HL-60 (cell line): ENCODE results near the gene CHST4.

Experiments
- DNase-seq, 2 experiments: peaks; one replicate each; pipeline ENCODE4 v3.0.0-alpha.2; 2010 to 2020; ENCODE audit warnings: low read depth in 1 of 2, low spot score in 1 of 2
- H3K27ac ChIP-seq: fragments of 250-450 bp; sonication (Bioruptor Pico); replicated peaks from 2 replicates; pipeline ENCODE4 v1.5.1; 2020; ENCODE audit warnings: mild to moderate bottlenecking, moderate library complexity
- H3K27me3 ChIP-seq: fragments of 250-450 bp; sonication (Bioruptor Pico); 2 replicates; pipeline ENCODE4 v1.5.1; 2021; ENCODE audit warnings: mild to moderate bottlenecking, moderate library complexity; ENCODE audit not compliant: insufficient read depth, poor library complexity, severe bottlenecking
- H3K4me3 ChIP-seq: replicated peaks from 2 replicates; pipeline ENCODE4 v1.5.1; 2011; ENCODE audit warnings: mild to moderate bottlenecking, control low read depth, low read length; ENCODE audit not compliant: insufficient read depth
- GABPA ChIP-seq: IDR thresholded peaks from 2 replicates; pipeline ENCODE4 v1.6.1; 2012; ENCODE audit warnings: low read depth
- POLR2AphosphoS5 ChIP-seq: IDR thresholded peaks from 2 replicates; pipeline ENCODE4 v1.6.1; 2012; ENCODE audit warnings: low read depth
- SPI1 ChIP-seq: IDR thresholded peaks from 2 replicates; pipeline ENCODE4 v1.6.1; 2012; ENCODE audit warnings: low read depth, mild to moderate bottlenecking, borderline replicate concordance
- TF ChIP-seq, protein P1 (sequence below): IDR thresholded peaks from 2 replicates; pipeline ENCODE4 v1.6.1; 2012; ENCODE audit warnings: low read depth; ENCODE audit not compliant: insufficient replicate concordance
- TF ChIP-seq, protein P2 (sequence below): IDR thresholded peaks from one replicate; pipeline ENCODE4 v1.5.1; 2011; ENCODE audit warnings: low read length, control low read depth, inconsistent platforms; ENCODE audit not compliant: insufficient read depth

CHST4 gene

DNA sequence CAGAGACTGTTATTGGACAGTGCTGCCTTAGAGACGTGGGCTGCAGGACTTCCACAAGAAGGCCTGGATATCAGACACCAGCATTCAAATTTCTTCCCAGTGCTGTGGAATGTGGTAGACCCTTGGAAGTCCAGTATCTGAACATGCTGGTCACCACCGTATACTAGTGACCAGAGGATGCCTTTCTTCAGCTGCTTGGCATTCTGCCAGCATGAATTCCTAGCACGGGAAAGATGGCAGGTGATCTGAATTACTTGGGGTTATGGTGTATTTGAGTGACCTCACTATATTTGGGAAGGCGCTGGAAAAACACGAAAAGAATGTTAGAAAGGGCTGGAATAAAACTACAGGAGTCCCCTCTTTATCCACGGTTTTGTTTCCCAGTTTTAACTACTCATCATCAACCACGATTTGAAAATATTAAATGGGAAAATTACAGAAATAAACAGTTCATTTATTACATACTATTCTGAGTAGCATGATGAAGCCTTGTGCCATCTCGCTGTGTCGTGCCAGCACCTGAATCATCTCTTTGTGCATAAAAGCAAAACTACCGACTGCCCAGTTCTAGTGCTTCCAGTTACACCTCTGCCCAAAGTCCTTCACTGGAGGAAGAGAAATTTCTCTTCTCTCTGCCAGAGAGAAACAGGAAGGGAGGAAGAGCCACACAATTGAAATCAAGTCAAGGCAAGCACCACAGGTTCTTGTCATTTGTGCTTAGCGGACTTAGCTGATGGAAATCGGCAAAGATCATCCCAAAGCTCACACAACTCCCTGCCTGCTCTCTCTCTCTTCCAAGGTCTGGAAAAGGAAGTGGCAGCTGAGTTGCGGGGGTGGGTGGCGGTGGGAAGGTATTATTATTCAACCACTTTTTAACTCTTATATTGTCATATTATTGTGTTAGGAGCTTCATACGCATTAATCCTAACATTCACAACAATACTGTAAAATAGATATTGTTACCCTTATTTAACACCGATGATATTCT, 1.4 kb upstream of the CHST4 start:
- TF ChIP-seq SPI1 (no peak), POLR2AphosphoS5 (no peak), GABPA (no peak)
- TF ChIP-seq, protein P1, sequence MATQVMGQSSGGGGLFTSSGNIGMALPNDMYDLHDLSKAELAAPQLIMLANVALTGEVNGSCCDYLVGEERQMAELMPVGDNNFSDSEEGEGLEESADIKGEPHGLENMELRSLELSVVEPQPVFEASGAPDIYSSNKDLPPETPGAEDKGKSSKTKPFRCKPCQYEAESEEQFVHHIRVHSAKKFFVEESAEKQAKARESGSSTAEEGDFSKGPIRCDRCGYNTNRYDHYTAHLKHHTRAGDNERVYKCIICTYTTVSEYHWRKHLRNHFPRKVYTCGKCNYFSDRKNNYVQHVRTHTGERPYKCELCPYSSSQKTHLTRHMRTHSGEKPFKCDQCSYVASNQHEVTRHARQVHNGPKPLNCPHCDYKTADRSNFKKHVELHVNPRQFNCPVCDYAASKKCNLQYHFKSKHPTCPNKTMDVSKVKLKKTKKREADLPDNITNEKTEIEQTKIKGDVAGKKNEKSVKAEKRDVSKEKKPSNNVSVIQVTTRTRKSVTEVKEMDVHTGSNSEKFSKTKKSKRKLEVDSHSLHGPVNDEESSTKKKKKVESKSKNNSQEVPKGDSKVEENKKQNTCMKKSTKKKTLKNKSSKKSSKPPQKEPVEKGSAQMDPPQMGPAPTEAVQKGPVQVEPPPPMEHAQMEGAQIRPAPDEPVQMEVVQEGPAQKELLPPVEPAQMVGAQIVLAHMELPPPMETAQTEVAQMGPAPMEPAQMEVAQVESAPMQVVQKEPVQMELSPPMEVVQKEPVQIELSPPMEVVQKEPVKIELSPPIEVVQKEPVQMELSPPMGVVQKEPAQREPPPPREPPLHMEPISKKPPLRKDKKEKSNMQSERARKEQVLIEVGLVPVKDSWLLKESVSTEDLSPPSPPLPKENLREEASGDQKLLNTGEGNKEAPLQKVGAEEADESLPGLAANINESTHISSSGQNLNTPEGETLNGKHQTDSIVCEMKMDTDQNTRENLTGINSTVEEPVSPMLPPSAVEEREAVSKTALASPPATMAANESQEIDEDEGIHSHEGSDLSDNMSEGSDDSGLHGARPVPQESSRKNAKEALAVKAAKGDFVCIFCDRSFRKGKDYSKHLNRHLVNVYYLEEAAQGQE, result no peak
- TF ChIP-seq, protein P2, sequence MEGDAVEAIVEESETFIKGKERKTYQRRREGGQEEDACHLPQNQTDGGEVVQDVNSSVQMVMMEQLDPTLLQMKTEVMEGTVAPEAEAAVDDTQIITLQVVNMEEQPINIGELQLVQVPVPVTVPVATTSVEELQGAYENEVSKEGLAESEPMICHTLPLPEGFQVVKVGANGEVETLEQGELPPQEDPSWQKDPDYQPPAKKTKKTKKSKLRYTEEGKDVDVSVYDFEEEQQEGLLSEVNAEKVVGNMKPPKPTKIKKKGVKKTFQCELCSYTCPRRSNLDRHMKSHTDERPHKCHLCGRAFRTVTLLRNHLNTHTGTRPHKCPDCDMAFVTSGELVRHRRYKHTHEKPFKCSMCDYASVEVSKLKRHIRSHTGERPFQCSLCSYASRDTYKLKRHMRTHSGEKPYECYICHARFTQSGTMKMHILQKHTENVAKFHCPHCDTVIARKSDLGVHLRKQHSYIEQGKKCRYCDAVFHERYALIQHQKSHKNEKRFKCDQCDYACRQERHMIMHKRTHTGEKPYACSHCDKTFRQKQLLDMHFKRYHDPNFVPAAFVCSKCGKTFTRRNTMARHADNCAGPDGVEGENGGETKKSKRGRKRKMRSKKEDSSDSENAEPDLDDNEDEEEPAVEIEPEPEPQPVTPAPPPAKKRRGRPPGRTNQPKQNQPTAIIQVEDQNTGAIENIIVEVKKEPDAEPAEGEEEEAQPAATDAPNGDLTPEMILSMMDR, result no peak
- H3K27me3 ChIP-seq, result no peaks in the 10 kb centered on the region
- no peak for DNase-seq
- no peak overlapping the region for H3K4me3 ChIP-seq
- no peak overlapping the region for H3K27ac ChIP-seq

DNA sequence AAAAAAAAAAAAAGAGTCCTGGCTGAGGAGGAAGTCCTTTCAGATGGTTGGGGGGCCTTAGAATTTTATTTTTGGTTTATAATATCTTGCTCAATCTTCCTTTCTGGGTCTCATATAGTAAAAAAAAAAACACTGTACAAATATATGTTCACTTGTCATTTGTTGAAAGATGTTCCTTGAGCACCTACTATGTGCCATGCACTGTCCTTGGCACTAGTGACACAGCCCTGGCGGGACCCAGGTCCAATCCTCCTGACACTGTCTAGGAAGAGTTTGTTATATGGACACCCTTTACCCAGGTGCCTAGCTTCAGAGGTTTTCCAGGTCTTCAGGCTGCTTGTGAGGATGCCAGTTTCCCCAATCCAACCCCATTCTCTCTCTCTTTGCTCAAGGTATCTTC, 2.0 kb downstream of the CHST4 start:
- TF ChIP-seq, protein P1, result no peak
- TF ChIP-seq SPI1 (no peak), GABPA (no peak), POLR2AphosphoS5 (no peak)
- TF ChIP-seq, protein P2, result no peak
- DNase-seq, result no peak
- Histone ChIP-seq H3K27ac (no peak overlapping the region), H3K4me3 (no peak overlapping the region), H3K27me3 (no peaks in the 10 kb centered on the region)

DNA sequence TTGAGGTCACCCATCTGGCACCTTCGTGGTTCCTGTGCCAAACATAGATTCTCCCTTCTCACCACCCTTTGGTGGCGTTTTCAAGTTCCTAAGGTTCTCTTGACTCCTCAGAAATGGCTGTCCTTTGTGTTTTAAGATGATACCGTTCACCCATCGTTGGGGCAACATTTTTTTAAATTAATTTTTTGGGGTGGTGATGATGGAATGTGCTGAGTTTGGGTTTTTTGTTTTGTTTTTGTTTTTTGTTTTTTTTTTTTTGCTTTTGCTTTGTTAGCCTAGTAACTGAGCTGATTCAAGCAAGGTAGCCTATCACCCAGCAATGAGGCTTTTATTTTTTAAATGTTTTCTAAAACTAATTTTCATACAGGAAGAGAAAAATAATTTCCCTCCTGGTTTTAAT, 2.6 kb downstream of the CHST4 start:
- no peak for TF ChIP-seq GABPA
- TF ChIP-seq, protein P1, result no peak
- TF ChIP-seq POLR2AphosphoS5, result no peak
- TF ChIP-seq, protein P2, result no peak
- no peak for TF ChIP-seq SPI1
- no peak for DNase-seq
- H3K4me3 ChIP-seq, result no peak overlapping the region
- no peak overlapping the region for H3K27ac ChIP-seq
- H3K27me3 ChIP-seq, result no peaks in the 10 kb centered on the region
